GM19455 (cell line): Measurements from ENCODE around the gene ATF1.
"Not testable (repeated sequence)": the region's sequence is repeated elsewhere in the genome, so short reads cannot be mapped to it uniquely, and the experiment has no call there.

ENCODE experiments used
- ATAC-seq: cut with Tn5 transposase; IDR thresholded peaks from one replicate; pipeline ENCODE4 v1.9.1; 2021; ENCODE audit not compliant: unreplicated experiment

ATF1 gene

DNA sequence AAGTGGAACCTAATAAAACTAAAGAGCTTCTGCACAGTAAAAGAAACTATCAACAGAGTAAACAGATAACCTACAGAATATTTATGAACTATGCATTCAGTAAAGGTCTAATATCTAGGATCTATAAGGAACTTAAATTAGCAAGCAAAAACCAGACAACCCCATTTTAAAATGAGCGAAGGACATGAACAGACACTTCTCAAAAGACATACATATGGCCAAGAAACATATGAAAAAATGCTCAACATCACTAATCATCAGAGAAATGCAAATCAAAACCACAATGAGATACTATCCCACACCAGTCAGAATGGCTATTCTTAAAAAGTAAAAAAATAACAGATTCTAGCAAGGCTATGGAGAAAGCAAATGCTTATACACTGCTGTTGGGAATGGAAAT lies 91.3 kb downstream of the ATF1 start:
- ATAC-seq = not testable (repeated sequence)

DNA sequence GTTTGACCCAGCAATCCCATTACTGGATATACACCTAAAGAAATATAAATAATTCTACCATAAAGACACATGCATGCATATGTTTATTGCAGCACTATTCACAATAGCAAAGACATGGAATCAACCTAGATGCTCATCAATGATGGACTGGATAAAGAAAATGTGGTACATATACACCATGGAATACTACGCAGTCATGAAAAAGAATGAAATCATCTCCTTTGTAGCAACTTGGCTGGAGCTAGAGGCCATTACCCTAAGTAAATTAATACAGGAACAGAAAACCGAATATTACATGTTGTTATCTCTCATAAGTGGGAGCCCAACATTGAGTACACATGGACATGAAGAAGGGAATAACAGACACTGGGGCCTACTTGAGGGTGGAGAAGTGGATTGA lies 91.8 kb downstream of the ATF1 start:
- ATAC-seq = not testable (repeated sequence)

DNA sequence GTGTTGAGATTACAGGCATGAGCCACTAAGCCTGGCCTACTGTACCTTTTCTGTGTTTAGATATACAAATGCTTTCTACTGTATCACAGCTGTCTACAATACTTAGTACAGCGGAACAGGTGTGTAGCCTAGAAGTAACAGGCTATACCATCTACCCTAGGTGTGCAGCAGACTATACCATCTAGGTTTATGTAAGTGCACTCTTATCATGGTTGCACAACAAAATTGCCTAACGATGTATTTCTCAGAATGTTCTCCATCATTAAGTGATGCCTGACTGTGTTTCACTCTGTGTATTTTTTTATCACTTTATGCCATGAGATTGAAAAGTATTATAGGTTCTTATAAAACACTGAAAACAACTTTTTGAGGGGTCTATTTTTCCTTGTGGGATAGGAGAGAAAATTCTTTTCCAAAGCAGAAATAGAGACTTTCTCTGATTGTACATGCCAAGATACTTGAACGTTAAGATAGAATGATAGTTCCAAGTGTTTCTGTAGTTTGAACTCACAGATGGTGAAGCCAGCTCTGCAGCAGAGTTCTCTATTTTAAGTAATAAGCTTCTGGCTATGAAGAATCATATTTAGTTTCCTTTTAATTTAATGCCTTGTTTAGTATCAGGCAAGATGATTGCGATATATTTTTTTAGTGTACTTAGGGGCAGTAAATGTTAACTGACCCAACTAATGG lies 95.9 kb downstream of the ATF1 start:
- no peak for ATAC-seq

DNA sequence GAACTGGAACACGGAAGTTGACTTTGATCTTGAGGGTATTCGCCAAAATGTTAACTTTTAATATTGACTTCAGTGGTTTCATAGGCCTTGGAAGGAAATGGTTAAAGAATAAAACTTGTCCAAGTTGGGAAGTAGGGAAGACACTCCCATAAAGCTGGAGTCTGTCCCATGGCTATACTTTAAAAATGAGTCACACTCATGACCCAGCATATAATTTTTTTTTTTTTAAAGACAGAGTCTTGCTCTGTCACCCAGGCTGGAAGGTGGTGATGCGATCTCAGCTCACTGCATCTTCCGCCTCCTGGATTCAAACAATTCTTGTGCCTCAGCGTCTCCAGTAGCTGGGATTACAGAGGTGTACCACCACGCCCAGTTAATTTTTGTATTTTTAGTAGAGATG lies 98.4 kb downstream of the ATF1 start:
- ATAC-seq = no peak

DNA sequence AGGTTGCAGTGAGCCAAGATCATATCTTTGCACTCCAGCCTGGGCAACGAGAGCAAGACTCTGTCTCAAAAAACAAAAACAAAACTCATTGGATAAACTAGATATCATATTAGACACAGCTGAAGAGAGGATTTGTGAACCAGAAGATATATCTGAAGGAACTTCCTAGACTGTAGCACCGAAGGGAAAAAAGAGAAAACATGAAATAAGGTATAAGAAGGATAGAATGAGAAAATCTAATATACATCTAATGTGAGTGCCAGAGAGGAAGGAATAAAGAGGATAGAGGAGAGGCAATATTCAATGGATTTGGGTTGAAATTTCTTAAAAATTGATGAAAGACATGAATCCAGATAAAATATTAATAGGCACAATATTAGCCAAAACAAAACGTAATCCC lies 101.4 kb downstream of the ATF1 start:
- no peak for ATAC-seq

DNA sequence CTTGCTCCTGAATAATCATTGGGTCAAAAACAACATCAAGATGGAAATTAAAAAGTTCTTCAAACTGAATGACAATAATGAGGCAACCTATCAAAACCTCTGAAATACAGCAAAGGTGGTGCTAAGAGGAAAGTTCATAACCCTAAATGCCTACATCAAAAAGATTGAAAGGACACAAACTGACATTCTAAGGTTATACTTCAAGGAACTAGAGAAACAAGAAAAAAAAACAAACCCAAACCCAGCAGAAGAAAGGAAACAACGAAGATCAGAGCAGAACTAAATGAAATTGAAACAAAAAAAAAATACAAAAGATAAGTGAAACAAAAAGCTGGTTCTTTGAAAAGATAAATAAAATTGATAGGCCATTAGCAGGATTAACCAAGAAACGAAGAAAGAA lies 105.0 kb downstream of the ATF1 start:
- not testable (repeated sequence) for ATAC-seq
